Measurements from ENCODE around the gene TAF4.
"Not testable (repeated sequence)": the region's sequence is repeated elsewhere in the genome, so short reads cannot be mapped to it uniquely, and the experiment has no call there.

The TAF4 gene

DNA sequence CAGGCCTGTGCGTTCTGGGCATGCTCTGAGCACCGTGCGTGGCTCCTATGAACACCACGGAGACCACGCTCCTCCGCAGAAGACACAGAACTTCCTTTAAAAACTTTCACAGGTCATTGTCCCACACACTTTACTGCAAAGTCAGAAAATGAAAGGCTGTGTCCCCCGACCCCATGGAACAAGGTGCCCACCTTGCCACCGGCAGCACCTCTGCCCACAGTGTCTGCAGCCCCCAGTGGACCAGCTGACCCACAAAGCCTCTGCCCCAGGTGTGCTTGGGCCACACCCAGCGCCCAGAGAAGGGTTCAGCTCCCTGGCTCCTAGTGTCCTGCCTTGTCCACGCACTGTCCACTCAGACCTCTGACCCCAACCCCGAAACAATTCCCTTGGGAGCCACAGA is 8.7 kb downstream of the TAF4 start:
- FAIRE-seq, result no peak
- no peak for DNase-seq (ENCODE audit: insufficient read length, low spot score)
- TF ChIP-seq POLR2A (IDR thresholded peaks at IDR 0.05; ENCODE audit: low read depth, low read length), result no peak

DNA sequence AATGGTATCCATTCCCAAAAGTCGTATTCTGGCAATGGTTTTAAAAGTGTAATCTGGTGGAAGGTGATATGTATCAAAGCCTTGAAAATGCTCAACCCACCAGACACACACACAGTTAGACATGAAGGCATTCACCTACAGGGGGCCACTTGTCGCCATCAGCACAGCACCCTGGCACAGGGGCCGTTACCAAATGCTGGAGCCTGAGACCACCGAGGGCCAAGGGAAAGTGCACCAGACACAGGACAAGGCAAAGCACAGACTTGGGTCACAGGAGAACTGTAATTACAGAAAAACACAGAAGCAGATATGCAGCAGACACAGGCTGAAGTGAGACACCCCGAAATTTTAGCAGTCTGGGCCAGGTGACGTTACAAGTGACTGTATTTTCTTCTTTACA is 9.3 kb downstream of the TAF4 start:
- TF ChIP-seq POLR2A (IDR thresholded peaks at IDR 0.05; ENCODE audit: low read depth, low read length), result no peak
- FAIRE-seq (no peak), DNase-seq (ENCODE audit: insufficient read length, low spot score) (no peak)

DNA sequence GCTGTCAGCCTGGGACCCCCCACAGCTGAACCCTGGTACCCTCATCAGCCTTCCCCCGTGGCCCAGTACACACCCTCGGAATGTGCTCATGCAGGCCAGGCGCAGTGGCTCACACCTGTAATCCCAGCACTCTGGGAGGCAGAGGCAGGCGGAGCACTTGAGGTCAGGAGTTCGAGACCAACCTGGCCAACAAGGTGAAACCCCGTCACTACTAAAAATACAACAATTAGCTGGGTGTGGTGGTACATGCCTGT is 9.9 kb downstream of the TAF4 start:
- FAIRE-seq; DNase-seq (ENCODE audit: insufficient read length, low spot score): not testable (repeated sequence)

DNA sequence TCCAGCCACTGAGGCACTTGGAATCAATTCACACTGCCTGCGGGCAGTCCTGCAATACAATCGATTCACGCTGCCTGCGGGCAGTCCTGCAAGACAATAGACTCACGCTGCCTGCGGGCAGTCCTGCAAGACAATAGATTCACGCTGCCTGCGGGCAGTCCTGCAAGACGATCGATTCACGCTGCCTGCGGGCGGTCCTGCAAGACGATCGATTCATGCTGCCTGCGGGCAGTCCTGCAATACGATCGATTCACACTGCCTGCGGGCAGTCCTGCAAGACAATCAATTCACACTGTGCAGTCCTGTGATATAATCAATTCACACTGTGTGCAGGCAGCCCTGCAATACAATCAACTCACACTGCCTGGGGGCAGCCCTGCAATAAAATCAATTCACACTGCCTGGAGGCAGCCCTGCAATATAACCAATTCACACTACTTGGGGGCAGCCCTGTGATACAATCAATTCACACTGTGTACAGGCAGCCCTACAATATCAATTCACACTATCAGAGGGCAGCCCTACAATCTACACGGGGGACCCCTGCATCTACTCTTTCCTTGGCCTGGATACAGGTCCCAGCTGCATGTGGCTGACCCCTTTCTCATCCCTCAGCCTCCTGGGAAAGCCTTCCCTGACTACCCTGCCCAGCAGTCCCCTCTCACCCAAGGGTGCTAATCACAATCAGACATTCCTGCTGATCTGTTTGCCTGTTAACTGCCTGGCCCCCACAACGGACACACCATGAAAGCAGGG is 10.4 kb downstream of the TAF4 start:
- DNase-seq (ENCODE audit: insufficient read length, low spot score) (no peak), FAIRE-seq (no peak)
- no peak for TF ChIP-seq POLR2A (IDR thresholded peaks at IDR 0.05; ENCODE audit: low read depth, low read length)

DNA sequence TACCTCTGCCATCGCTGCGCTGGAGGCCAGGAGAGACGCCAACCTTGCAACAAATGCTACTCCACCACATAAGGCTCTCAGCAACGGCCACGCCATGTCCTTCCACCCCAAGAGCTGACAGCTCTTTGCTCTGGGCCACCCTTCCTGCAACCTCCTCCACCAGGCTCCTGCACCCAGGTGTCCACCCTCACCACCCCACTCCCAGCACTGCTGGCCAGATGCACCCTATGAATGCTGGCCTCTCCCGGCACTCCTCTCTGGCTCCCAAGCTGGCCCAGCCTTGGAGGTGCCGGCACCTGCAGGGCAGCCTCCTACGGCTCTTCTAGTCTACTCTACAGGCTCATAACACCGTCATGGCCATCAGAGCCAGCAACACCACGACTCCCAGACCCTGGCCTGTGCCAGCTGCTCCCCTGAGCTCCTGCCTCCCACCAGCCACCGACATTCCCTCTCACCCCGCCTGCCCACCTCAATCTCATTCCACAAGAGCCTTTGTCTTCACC is 11.2 kb downstream of the TAF4 start:
- TF ChIP-seq POLR2A (IDR thresholded peaks at IDR 0.05; ENCODE audit: low read depth, low read length), result no peak
- DNase-seq (ENCODE audit: insufficient read length, low spot score) (no peak), FAIRE-seq (no peak)

DNA sequence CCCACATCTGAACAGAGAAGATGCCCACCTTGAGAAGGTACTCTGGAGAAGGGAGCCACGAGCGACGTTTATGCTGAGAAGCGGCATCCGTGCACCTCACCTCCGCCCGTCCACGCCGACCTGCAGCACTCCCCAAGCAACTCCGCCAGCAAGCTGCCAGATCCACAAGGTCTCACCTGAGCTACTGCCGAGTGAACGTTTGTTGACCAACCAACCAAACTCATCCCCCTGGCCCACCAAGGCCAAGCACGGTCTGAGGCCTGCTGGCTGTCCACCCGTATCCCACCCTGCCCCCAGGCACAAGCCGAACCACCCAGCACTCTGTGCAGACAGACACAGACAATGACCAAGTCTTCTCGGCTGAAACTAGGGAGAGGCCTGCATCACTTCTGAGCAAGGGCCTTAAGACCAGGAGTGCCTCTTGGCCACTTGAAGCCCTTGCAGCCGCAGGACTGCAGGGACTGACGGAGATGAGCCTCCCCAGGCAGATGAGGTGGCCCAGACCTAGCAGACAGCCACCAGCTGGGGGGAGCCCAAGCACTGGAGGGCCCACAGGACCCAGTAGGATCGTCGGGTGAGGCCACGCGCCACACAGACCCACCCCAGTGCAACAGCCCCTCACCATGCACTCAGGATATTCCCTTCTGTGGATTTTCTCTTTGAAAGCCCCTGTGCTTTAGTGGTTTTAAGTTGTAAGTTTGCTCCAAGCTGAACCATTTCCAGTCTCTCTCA is 12.1 kb downstream of the TAF4 start:
- TF ChIP-seq POLR2A (IDR thresholded peaks at IDR 0.05; ENCODE audit: low read depth, low read length), result no peak
- FAIRE-seq, result no peak

DNA sequence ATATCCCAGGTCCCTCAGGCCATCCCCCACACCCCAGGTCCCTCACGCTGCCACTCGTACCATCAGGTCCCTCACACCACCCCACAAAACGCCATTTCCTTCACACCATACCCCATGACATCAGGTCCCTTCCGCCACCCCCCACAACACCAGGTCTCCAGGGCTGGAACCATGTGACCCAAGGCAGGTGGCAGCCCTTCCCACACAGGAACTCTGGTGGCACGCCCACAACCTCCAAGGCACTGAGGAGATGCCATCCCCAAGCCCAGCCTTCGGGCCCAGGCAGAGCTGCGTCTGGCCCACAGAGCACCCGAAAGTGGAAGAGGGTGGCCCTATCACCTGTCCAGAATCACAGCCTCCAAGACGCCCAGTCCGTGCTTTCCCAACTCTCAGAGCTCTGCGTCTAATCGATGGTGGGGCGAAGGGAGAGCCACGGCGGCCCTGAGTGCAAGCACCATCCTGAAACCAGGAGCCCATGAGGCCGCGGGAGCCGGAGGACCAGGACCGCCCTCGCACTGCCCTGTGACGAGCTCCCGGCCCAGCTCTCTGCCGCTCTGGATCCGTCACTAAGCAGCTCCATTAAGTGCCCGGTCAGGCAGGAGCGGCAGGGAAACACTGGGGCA is 12.7 kb downstream of the TAF4 start:
- TF ChIP-seq POLR2A (IDR thresholded peaks at IDR 0.05; ENCODE audit: low read depth, low read length), result no peak
- FAIRE-seq, result no peak
- no peak for DNase-seq (ENCODE audit: insufficient read length, low spot score)

More for the DNA sequence above, 12.1 kb downstream of the TAF4 start:
- DNase-seq (ENCODE audit: insufficient read length, low spot score), result no peak

DNA sequence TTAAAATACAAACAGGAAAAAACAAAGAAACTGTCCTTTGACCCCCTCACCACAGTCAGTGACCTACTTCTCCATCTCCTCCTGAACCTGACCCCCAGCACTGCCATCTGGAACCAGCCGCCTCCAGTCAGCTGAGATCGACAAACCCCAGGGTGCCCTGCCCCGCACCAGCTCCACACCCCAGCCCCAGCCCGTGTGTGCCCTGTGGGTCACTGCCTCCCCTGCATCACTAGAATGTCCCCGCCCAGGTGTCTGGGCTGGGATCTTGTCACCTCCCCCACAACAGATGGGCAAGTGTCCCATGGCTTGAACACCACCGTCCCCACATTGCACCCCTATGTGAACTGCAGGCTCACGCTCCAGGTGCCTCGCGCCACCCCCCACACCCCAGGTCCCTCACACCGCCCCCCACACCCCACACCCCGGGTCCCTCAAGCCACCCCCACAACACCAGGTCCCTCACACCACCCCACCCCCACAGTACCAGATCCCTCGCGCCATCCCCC is 13.3 kb downstream of the TAF4 start:
- TF ChIP-seq POLR2A (IDR thresholded peaks at IDR 0.05; ENCODE audit: low read depth, low read length), result no peak

DNA sequence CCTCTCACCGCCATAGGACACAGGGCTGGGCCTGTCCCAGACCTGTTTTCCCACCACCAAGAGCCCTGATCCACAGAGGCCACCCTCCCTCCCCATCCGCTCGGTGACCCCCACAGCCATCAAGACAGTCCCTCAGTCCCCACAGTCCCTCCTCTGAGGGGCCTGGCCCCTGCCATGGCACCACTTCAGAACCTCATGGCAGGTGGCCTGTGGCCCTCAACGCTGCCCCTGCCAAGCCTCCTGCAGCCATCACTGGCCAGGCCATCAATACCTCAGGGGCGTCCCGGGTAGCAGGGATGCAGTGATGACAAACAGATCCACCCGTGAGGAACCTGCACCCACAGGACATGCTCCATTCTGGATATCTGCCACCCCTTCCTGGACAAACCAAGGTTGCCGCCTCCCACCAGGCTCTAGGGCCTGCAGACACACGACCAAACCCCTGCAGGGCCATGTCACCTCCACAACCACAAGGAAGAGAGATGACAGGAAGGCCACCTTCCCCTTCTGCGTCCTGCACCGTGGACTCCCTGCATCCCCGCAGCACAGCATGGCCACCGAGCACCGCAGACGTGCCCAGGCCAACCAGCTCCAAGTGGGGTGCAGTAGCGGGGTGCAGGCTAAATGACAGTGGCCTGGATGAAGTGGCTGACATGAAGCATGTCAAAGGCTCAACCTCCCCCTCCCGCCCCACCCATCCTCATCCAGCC is 14.0 kb downstream of the TAF4 start:
- DNase-seq (ENCODE audit: insufficient read length, low spot score) (no peak), FAIRE-seq (no peak)
- no peak for TF ChIP-seq POLR2A (IDR thresholded peaks at IDR 0.05; ENCODE audit: low read depth, low read length)

More for the DNA sequence above, 13.3 kb downstream of the TAF4 start:
- no peak for FAIRE-seq
- no peak for DNase-seq (ENCODE audit: insufficient read length, low spot score)

DNA sequence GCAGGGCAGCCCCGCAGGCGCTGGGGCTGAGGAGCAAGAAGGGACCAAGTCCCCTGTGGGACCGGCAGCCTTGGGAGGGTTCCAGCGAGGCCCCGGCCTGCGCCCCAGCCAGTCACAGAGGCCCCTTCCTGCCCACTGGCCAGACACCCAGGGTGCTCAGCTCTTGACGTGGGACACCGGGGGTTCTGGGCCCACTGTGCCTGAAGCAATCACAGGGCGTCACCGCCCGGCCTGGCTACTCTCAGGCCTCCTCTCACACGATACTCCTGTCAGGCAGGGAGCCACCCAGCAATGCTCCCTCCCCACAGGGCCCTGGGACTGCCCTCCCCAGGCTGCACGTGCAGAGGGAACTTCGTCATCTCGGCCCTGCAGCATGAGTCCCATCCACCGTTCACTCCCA is 14.5 kb downstream of the TAF4 start:
- DNase-seq (ENCODE audit: insufficient read length, low spot score) (no peak), FAIRE-seq (no peak)

DNA sequence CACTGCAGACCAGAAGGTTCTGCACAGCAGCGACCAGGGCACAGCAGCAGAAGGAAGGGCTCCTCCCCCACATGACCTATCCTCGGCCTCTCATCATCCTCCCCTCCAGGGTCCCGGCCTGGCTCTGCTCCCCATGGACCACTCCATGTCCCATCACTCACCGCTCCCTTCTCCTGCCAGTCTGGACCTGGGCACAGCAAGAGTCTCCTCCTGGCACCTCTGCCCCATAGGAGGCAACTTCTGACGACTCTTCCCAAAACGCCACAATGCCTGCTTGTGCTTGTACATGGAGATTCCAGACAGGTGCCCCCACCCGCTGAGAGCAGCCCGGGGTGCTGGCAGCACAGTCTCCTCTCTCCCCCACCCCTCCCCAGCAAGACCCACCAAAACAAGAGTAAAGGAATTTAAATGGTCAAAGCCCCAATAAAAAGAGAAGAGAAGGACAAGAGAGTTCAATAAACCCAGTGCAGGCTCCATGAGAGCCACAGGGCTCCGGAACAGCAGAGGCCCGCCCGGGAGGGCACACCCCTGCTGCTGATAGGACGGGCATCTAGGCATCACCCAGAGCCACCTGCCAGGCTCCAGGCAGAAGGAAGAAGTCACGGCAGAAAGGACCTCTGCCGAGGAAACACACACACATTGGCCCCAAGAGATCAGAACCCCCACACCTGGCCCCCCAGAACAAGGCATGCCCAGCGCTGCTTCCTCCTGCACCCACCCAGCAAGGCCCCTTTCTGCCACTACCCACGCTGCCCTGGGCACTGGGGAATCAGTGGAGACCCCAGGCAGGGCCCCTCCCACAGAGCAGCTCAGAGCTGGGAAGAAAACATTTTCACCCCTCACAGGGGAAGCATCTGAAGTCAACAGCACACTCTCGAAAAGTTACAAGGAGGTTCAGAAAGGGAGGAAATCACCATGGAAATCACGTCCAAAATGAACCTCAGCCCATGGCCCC is 15.2 kb downstream of the TAF4 start:
- DNase-seq (ENCODE audit: insufficient read length, low spot score) (no peak), FAIRE-seq (no peak)
- no peak for TF ChIP-seq POLR2A (IDR thresholded peaks at IDR 0.05; ENCODE audit: low read depth, low read length)

More for the DNA sequence above, 14.5 kb downstream of the TAF4 start:
- TF ChIP-seq POLR2A (IDR thresholded peaks at IDR 0.05; ENCODE audit: low read depth, low read length), result no peak

DNA sequence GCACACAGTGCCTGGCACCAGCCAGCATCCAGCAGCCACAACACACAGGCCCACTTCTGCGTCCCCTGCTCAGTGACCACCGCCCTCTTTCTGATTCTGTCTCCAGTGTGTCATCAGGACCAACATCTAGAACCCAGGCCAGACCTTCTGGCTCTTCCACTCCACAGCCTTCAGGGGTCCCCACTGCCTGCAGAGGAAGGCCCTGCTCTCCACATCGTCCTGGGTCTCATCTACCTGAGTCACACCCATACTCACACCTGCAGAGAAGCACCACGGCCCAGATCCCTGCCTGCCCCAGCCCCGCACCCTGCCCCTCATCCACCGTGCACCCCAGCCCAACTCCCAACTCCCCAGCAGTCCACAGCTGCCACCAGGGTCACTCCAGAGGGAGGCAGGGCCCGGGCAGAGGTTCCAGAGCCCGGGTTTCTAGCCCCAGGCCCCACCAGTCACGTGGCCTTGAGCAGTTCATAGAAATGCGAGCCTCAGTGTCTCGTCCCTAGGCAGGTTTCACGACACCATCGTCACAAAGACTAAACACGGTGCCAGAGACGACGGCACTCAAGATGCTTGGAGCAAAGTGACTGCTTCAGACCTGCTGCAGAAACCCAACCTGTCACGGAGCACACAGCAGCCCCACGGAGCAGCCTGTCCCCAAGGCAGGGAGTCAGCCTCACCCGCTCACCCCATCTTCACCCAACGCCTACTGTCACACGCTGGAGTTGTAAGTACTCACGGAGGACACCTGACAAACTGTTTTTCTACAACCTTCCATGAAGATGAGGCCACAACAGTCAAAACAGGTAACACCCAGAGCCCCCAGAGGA is 16.1 kb downstream of the TAF4 start:
- TF ChIP-seq POLR2A (IDR thresholded peaks at IDR 0.05; ENCODE audit: low read depth, low read length), result no peak
- DNase-seq (ENCODE audit: insufficient read length, low spot score), result no peak
- no peak for FAIRE-seq
